Measurements from ENCODE around the gene LPP.

LPP gene

DNA sequence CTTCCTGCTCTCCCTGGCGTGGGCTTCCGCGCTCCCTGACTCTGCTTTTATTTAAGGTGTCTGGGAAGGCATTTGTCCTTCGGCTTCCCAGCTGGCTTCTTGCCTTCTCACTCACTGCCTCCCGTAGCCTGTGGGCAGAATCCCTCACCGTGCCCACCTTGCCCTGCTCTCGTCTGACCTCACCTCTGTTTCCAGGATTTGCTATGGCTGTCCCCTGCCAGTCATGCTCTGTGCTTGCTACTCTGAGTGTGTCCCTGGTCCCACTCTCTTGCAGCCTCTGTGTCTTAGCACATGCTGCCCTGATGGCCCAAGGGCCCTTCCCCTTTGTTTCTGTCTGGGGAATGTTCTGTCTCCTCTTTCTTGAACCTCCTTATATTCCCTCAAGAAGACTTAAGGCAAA lies 26.2 kb downstream of the LPP start:
- H3K4me1 ChIP-seq (ENCODE audit: low read length) = no peaks in the 10 kb centered on the region
- no peaks in the 10 kb centered on the region for H3K9me2 ChIP-seq (replicated peaks; ENCODE audit: insufficient read depth, low read length)
- H3K27ac ChIP-seq (ENCODE audit: low read length) = no peak overlapping the region
- TF ChIP-seq CTCF (IDR thresholded peaks at IDR 0.05; ENCODE audit: low read length) (no peak), EZH2 (optimal IDR thresholded peaks at IDR 0.05; ENCODE audit: low read depth, low read length) (no peak), EZH2phosphoT487 (IDR thresholded peaks at IDR 0.05; ENCODE audit: low read length) (no peak)
- no peak for DNase-seq
- H3F3A ChIP-seq (ENCODE audit: insufficient read depth, low read length) = no peaks in the 10 kb centered on the region
- no peaks in the 10 kb centered on the region for H3K9me3 ChIP-seq (replicated peaks; ENCODE audit: insufficient read depth, low read length)
- no peaks in the 10 kb centered on the region for H4K20me1 ChIP-seq (ENCODE audit: insufficient read depth, low read length)
- no peaks in the 10 kb centered on the region for H3K79me2 ChIP-seq (ENCODE audit: low read length)
- H3K4me2 ChIP-seq (ENCODE audit: low read depth, low read length) = no peak overlapping the region
- no peak overlapping the region for H2AFZ ChIP-seq (ENCODE audit: low read length)
- H3K27me3 ChIP-seq (replicated peaks; ENCODE audit: insufficient read depth, low read length) = no peaks in the 10 kb centered on the region
- H3K36me3 ChIP-seq (replicated peaks; ENCODE audit: insufficient read depth, low read length) = no peaks in the 10 kb centered on the region
- no peak overlapping the region for H3K9ac ChIP-seq (ENCODE audit: low read length)
- H3K4me3 ChIP-seq (ENCODE audit: low read length) = no peak overlapping the region

DNA sequence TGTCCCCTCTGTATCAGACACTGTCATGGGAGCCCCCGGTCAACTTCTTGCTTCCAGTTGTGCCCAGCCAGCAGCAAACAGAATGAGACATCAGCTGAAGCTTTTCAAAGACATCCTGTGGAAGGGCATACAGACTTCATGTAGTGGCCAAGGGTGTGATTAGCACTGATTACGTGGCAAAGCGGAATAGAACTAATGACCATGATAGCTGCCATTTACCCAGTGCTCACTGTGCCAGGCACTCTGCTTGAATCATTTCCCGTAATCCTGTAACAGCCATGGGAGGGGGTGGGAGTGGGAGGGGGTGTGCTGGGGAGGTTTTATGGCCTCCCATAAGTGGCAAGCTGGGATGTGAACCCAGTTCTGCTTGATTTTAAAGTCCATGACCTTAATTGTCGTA lies 29.5 kb downstream of the LPP start:
- H3K9ac ChIP-seq (ENCODE audit: low read length) = no peak overlapping the region
- no peaks in the 10 kb centered on the region for H3K36me3 ChIP-seq (replicated peaks; ENCODE audit: insufficient read depth, low read length)
- TF ChIP-seq EZH2phosphoT487 (IDR thresholded peaks at IDR 0.05; ENCODE audit: low read length) (no peak), CTCF (IDR thresholded peaks at IDR 0.05; ENCODE audit: low read length) (no peak), EZH2 (optimal IDR thresholded peaks at IDR 0.05; ENCODE audit: low read depth, low read length) (no peak)
- no peaks in the 10 kb centered on the region for H4K20me1 ChIP-seq (ENCODE audit: insufficient read depth, low read length)
- H3K27me3 ChIP-seq (replicated peaks; ENCODE audit: insufficient read depth, low read length) = no peaks in the 10 kb centered on the region
- H3K27ac ChIP-seq (ENCODE audit: low read length) = no peak overlapping the region
- no peak overlapping the region for H3K4me2 ChIP-seq (ENCODE audit: low read depth, low read length)
- H3K9me3 ChIP-seq (replicated peaks; ENCODE audit: insufficient read depth, low read length) = no peaks in the 10 kb centered on the region
- H3K4me1 ChIP-seq (ENCODE audit: low read length) = no peaks in the 10 kb centered on the region
- no peaks in the 10 kb centered on the region for H3K9me2 ChIP-seq (replicated peaks; ENCODE audit: insufficient read depth, low read length)
- H3K4me3 ChIP-seq (ENCODE audit: low read length) = no peak overlapping the region
- H3K79me2 ChIP-seq (ENCODE audit: low read length) = no peaks in the 10 kb centered on the region
- DNase-seq = no peak
- H3F3A ChIP-seq (ENCODE audit: insufficient read depth, low read length) = no peaks in the 10 kb centered on the region
- H2AFZ ChIP-seq (ENCODE audit: low read length) = no peak overlapping the region

DNA sequence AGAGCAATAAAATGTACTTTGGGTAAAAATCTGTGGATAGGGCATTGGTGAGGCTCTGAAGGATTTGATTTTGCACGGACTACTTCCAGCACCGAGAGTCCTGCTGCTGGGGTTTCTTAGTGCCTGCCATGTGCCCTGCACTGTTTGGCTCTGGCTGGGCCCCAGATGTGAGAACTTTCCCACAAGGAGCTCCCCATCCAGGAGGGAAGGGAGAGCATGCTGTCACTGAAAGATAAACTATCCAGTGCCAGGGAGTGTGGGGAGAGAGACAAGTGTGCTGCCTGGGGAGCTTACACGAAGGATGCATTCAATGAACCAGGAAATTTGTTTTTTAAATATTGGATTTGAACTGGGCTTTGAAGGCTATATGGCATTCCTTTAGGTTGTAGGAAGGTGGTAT lies 30.2 kb downstream of the LPP start:
- TF ChIP-seq CTCF (IDR thresholded peaks at IDR 0.05; ENCODE audit: low read length) (no peak), EZH2 (optimal IDR thresholded peaks at IDR 0.05; ENCODE audit: low read depth, low read length) (no peak), EZH2phosphoT487 (IDR thresholded peaks at IDR 0.05; ENCODE audit: low read length) (no peak)
- H3K4me1 ChIP-seq (ENCODE audit: low read length) = no peaks in the 10 kb centered on the region
- DNase-seq = no peak
- no peaks in the 10 kb centered on the region for H3K79me2 ChIP-seq (ENCODE audit: low read length)
- no peaks in the 10 kb centered on the region for H3K9me3 ChIP-seq (replicated peaks; ENCODE audit: insufficient read depth, low read length)
- H3K9me2 ChIP-seq (replicated peaks; ENCODE audit: insufficient read depth, low read length) = no peaks in the 10 kb centered on the region
- no peaks in the 10 kb centered on the region for H4K20me1 ChIP-seq (ENCODE audit: insufficient read depth, low read length)
- H3K27me3 ChIP-seq (replicated peaks; ENCODE audit: insufficient read depth, low read length) = no peaks in the 10 kb centered on the region
- no peak overlapping the region for H3K27ac ChIP-seq (ENCODE audit: low read length)
- H3K36me3 ChIP-seq (replicated peaks; ENCODE audit: insufficient read depth, low read length) = no peaks in the 10 kb centered on the region
- H3K9ac ChIP-seq (ENCODE audit: low read length) = no peak overlapping the region
- H2AFZ ChIP-seq (ENCODE audit: low read length) = no peak overlapping the region
- H3K4me2 ChIP-seq (ENCODE audit: low read depth, low read length) = no peak overlapping the region
- no peak overlapping the region for H3K4me3 ChIP-seq (ENCODE audit: low read length)
- H3F3A ChIP-seq (ENCODE audit: insufficient read depth, low read length) = no peaks in the 10 kb centered on the region

Data from MM.1S (cell line).